GM19239 (cell line): ENCODE results near the gene INVS.
A peak's percentile ranks its signal among the peaks of the same experiment; 100 is the strongest.
"Not testable (repeated sequence)": the region's sequence is repeated elsewhere in the genome, so short reads cannot be mapped to it uniquely, and the experiment has no call there.

ENCODE experiments used
- DNase-seq: peaks from one replicate; pipeline ENCODE4 v3.0.0; 2011; ENCODE audit warnings: low spot score; ENCODE audit not compliant: insufficient read length
- FAIRE-seq: peaks from 2 replicates; lab custom pipeline; 2011; peaks lifted over from hg19 to GRCh38; lab: Jason Lieb, UNC

Gene INVS

DNA sequence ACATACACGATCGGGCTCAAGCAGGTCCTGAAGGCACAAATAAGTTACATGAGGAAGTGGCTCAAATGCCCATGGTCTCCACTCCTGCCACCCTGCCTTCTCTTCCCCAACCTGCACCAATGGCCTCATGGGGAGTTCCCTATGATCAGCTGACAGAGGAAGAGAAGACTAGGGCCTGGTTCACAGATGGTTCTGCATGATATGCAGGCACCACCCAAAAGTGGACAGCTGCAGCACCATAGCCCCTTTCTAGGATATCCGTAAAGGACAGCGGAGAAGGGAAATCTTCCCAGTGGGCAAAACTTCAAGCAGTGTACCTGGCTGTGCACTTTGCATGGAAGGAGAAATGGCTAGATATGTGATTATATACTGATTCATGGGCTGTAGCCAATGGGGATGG lies 22.8 kb upstream of the INVS start:
- FAIRE-seq, DNase-seq: not testable (repeated sequence)

DNA sequence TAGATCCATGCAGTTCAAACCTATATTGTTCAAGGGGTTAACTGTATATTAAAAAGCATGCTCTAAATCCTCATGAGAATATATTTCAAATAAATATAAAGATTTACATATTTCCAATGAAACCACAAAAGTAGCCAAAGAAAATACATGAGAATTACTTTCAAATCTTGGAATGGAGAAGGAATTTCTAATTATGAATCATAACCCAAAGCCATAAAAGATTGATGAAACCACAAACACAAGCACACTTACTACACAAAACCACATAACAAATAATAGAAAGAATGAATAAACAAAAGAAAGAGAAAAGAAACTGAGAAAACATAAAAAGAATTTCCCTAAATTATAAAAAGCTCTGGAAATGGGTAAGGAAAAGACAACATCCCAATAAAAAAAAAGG lies 16.3 kb upstream of the INVS start:
- no peak for FAIRE-seq
- no peak for DNase-seq

DNA sequence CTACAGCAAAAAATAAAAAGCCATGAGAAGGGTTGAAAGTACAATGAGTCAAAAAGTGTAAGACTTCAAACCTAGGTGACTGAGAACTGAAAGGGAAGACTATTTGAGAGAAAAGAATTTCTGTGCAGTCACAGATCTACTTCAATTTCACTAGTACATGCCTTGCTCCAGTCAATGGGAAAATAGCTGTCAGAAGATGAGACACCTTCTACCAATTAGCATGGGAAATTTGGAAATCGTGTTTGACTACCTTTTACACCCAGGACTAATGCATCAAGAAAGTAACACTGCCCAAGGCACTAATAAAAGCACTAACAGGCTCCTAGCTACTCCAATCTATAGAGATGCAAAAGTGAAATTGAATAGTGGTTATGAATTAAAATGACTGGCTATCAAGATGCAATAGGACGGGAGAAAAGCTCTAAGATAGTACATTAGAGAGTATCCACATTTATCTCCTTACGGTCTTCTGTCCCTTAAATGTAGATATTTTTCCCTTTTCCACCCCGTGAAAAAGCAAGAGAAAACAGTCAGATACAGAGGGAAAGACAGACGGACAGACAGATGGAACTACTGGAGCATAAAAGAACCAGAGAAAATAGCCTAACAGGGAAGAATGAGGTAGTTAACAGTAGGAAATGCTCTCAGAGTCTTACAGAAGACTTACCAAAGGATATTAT lies 15.5 kb upstream of the INVS start:
- DNase-seq, result no peak
- peak; percentile 94 for FAIRE-seq

DNA sequence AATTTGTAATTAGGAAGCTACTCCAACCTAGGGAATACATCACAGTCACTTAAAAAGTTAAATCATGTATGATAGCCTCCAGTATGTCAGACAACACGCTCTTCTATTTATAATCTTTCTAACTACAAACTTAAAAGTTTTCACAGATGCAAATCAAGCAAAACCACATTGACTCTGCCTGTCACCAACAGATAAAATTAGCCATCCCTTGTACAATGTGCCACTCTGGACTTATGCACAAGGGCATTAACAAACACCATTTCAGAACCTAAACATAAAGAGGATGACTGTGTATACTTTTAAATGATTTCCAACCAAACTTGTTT lies 15.0 kb upstream of the INVS start:
- FAIRE-seq, result no peak
- no peak for DNase-seq

DNA sequence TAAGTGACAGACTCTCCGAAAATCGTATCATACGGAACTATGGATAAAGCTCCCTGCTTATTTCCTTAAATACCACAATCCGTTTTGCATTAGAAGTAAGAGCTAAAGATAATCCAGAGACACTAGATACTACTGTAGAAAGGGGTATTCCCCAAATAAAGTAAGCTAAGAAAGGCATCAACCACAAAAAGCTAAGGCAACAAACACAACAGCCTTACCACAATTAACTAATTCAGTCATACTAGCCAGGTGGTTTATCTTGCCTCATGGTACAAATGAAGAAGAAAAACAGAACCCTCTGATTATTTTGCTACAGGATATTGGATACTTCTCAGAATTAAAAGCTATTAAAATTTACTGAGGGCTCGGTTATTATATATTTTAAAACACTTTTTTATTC lies 14.3 kb upstream of the INVS start:
- DNase-seq, result no peak
- FAIRE-seq, result peak; percentile 93

DNA sequence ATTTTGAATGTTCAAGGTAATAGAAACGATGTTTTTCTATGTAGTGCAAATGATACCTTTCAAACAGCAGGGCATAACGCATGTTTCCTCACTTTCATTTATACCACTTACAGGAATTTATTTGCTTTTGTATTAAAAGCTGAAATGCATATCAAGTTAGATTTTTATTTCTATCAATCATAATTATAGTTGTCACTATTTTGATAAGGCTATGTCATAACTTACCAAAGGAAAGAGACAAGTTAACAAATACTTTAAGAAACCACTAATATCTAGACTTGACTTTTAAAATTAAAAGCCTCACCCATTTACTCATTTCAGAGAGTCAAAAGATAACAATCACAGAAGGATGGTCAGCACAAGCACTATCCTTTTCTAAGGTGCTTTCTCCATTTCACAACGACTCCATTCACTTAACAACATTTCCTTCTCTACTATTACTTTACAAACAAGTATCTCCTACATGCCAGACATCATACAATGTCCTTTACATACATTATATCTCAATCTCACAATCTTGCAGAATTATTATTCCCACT lies 12.9 kb upstream of the INVS start:
- FAIRE-seq (no peak), DNase-seq (no peak)

DNA sequence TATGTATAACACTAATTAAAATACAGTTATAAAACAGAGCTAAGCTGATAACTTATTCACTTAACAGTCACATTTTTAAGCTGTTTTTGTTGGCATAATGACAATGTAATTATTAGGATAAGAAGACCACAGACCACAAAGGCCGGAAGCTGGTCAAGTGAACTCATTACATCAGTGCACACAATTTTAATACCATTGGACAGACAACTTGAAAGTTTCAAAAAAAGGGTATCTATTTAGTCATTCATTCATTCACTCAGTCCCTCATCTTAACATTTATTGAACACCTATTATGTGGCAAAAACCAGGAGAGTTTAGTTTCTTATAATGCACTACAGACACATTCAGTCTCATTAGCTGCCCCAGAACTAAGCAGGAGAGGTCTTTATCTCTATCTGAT lies 11.8 kb upstream of the INVS start:
- FAIRE-seq, result peak; percentile 53
- no peak for DNase-seq

DNA sequence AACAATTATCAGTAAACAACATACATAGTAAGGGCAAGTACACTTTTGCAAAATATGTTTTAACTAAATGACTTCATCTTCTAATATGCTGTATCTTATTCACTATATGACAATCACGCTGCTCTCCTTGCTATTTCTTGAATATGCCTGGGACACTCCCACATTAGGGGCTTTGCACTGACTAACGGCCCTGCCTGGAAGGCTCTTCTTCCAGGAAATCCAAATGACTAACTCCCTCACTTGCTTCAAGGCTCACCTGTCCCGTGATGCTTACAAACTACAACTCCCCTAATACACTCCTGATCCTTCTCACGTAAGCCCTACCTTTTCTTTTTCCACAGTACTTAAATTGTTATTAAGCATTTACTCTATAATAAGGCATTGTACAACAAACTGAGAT lies 10.8 kb upstream of the INVS start:
- FAIRE-seq, result peak; percentile 42

DNA sequence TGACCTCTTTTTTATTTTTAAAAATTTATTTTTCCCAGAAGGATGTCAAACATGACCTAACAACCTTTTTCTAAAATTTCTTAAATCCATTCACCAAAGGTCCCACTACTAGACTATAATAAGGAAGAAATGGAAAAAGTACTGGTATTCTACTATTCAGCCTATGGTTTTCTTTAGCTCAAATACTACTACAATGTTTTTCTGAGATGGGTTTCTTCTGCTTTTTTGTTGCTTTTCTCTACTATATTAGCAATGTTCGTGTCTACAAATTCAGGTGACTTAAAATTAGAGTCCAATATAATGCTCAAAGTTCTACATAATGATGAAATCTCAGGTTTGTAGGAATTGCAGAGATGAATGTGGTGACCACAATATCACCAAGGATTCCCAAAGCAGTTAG lies 8.2 kb upstream of the INVS start:
- no peak for FAIRE-seq

More for the DNA sequence above, 10.8 kb upstream of the INVS start:
- DNase-seq, result no peak

DNA sequence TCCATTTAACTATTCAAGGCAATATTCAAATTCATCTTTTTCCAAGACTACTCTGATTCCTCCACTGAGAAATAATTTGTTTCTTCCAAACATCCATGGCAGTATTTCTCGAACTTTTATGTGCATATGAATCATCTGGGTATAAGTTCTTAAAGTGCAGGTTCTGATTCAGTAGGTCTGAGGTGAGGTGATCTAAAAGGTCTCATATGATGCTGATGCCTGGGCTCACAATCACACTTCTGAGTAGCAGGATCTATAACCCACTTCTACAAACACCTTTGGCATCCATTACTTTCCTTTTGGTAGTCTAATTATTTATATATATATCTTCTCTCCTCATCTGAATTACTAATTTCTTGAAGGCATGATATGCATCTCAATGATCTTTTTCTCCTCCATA lies 7.4 kb upstream of the INVS start:
- DNase-seq, result no peak
- no peak for FAIRE-seq

More for the DNA sequence above, 8.2 kb upstream of the INVS start:
- DNase-seq, result no peak

DNA sequence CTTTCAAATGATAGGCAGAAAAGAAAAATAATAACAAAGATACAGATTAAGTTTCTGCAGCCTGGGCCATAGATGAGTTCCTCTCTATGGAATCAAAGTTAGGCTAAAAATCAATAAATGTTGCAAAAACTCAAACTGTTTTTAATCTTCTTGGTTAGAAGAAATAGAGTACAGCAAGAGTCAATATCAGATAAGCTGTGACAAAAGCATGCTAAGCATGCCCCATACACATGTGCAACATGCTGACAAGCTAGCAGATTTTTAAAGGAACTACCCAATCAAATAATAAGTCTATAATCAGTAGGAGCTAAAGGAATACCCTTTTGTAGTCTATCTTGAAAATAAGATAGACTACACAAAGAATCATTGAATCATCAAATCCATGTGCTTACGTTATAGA lies 7.0 kb upstream of the INVS start:
- DNase-seq (no peak), FAIRE-seq (no peak)

DNA sequence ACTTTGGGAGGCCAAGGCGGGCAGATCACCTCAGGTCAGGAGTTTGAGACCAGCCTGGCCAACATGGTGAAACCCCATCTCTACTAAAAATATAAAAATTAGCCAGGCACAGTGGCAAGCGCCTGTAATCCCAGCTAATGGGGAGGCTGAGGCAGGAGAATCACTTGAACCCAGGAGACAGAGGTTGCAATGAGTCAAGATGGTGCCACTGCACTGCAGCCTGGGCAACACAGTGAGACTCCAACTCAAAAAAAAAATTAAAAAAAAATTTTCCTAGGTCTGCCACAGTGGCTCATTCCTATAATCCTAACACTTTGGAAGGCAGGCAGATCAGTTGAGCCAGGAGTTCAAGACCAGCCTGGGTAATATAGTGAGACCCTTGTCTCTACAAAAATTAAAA lies 4.6 kb upstream of the INVS start:
- not testable (repeated sequence) for DNase-seq, FAIRE-seq

DNA sequence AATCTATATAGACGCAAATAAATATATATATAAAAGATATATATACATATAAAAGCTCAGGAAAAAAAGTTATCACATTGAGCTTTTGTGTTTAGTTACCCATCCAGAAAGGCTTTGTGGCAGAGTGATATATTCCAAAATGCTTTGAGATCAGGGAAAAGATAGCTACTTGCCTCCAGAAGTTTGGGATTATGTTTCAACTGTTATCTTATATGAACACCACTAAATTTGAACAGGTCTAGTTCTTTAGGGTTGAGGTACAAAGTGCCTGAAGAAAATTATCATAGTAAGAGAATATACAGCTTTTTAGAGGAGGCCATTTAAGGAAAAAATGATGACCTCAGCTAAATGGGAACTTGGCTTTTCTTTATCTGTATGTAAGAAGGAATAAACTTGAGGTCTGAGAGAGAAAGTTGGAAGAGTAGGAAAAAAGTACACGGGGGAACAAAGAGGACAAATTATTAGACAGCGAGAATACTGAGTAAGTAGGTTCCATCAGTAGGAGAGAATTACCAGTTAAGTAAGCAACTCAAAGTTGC lies 2.6 kb upstream of the INVS start:
- FAIRE-seq (no peak), DNase-seq (no peak)

DNA sequence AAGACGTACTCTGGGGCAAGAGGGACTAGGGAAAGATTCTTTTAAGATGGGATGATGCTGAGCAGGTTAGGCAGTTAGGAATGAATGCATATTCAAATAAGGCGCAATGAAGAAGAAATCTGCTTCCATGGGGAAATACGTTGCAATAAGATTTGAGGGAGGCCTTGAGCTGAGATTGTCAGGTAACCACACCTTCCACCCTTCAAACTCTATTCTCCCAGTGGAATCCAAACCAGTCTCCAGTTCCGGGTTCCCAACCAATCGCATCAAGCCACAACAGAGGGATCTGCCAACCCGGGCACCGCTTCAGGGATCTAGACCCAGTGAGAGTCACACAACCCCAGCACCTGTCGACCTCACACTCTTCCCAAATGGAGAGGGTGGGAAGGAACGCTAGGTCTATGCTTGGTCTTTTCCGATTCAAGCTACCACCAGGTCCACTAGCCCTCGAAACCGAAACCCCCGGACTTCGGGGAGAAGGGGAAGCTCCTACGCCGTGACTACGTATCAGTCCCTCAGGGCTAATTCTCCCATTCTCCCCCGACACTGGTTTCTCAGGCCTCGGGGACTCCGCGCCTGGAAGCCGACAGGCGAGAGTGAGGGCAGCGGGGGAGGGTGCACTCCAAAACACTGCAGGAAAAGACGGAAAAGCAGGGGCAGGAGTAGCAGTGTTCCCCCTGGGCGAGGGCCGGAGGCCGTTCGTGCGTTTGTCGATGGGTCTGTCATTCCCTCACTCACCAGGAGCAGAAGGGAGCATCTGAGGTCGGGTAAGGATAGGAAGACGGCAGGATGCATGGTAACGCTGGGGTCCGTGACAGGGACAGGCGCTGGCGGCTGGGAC lies 777 bp upstream of the INVS start:
- FAIRE-seq (peak; percentile 40), DNase-seq (peak; percentile 4)

DNA sequence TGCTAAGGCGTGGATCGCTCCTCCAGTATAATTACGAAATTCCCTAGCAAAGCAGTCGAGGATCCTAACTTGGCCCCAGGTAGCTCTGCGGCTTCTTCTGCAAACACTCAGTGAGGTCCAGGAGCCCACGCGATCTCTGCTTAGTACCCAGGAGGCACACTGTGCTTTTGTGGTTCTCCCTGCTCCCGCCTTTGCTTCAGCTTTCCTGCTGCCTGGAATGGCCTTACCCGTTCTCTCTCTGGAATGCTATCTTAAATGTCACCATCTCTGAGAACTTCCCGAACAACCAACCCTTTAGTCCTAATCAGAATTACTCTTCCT lies 639 bp downstream of the INVS start:
- FAIRE-seq, result peak; percentile 78
- DNase-seq, result no peak

DNA sequence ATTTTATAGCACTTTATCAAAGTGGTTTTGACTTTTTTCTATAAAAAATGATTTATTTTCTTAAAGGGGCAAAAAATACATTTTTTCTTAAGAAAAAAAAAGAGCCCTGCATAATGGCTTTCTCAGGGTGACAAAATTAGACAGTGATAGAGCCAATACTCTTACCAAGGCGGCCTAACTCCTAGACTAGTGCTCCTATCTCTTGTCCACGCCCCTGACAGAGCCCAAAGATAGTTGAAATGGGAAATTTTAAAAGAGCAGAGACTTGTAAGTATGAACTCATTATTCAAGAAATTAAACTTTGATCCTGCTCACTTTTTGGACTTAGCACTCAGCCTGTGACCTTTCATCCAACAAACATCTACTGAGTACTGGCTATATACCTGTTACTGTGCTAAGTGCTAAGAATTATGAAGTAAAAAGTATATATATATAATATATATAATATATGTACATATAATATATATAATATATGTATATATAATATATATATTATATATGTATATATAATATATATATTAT lies 1.2 kb downstream of the INVS start:
- FAIRE-seq, result no peak
- no peak for DNase-seq

DNA sequence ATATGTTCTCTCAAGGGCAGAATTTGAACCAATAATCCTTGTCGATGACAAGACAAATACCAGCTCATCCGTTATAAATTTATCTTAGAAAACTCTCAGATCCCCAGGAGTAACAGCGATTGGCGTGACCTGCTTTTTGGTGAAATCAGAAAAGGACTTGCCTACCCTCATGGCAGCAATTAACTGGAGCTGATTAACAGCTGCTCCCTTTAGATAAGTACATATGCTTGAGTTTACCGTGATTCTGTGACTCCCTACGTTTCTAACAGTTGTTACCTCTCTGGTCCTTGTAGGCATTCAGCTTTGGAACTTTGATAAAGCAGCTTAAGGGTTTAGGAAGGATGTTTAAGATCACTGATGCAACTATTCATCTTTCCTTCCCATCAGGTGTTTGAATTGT lies 2.6 kb downstream of the INVS start:
- DNase-seq (no peak), FAIRE-seq (no peak)

DNA sequence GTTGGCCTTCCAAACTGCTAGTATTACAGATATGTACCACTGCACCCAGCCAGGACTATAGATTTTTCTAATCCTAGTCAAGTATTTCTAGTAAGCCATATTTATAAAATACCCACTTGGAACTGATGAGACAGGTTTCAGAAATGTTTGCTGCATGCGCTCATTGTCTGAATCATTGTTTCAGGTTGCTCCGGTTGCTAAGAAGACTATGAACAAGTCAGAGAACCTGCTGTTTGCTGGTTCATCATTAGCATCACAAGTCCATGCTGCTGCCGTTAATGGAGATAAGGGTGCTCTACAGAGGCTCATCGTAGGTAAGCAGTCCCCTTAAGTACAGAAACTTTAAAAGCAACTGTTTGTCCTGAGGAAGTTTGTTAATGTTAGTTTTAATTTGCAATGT lies 5.3 kb downstream of the INVS start:
- FAIRE-seq (no peak), DNase-seq (no peak)

DNA sequence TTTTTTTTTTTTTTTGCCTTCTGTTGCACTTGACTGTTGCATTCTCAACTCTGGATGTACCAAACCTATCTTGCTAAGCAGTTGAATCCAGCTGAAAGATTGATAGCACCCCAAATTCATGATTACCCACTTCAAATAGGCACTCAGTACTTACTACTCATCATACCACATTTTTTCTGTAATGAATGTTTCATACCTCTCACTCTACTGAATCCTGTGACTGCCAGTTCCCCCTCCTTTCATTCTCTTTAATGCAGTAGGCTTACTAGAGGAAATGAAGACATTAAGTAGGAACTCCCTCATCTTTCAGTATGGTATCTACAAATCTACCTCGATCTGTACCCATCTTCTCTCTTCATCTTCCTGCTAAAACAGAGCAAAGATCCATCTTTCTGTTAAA lies 6.8 kb downstream of the INVS start:
- FAIRE-seq, result no peak

DNA sequence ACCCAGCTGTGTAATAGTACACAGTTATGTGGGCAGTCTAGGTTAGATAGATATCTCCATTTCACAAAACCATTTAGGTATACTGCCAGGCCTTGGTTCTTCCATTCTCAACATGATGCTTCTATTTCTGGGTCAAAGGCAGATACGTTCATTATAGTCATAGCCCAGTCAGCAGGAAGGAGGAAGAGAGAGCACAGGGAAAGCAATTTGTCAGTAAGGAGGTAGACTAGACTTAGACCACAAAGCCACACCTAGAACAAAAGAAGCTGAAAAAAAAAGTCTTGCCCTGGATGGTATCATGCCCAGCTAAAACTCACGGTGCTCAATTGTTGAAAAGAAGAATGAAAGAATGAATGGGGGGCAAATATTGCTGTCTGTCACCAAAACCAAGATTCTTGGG lies 7.6 kb downstream of the INVS start:
- no peak for DNase-seq
- FAIRE-seq, result no peak

More for the DNA sequence above, 6.8 kb downstream of the INVS start:
- no peak for DNase-seq

DNA sequence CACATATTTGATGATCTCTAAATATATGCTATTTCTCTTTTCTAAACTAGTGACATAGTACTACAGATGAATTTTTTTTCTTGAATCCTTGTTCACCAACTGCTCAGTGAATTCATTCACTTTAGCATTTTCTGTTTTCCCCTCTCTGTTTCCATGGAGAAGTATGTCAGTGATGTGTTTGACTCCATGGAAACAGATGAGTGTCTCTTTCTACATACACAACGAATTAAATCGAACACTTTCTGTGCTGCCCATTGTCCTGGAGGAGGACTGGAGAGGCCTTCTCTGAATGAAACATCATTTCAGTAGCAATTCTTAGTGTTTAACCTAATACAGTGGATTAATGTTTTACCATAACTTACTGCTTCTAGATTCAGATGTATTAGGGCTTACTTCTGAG lies 9.5 kb downstream of the INVS start:
- DNase-seq, result no peak
- FAIRE-seq, result no peak
